Naive thymus-derived CD4-positive, alpha-beta T cell (primary cell): ENCODE data around the gene NCAM1. TPM values are rescaled to one million over a fixed set of nuclear protein-coding genes. Genes with fewer than 3 reads are reported as not detected.

ENCODE experiments used
- ATAC-seq: fragments of 150-1000 bp; cut with Tn5 transposase; 2 replicates; pipeline ENCODE4 v1.10.0; 2021; ENCODE audit warnings: mild to moderate bottlenecking, moderate library complexity
- CTCF ChIA-PET: fragments of 350-600 bp; sonication (Branson Sonifier 250); formaldehyde crosslinking; loops from one replicate; lab custom pipeline; 2021; ENCODE audit warnings: antibody characterized with exemption; lab: Charles Lee
- POLR2A ChIA-PET: fragments of 350-600 bp; sonication (Branson Sonifier 250); formaldehyde crosslinking; loops from one replicate; lab custom pipeline; 2021; ENCODE audit warnings: antibody characterized with exemption, inconsistent platforms; lab: Charles Lee
- DNase-seq, 9 donors: peaks; one replicate each; pipeline versions ENCODE4 v3.0.0 to v3.0.0-alpha.2; 2020 to 2022; ENCODE audit warnings: mixed read lengths in 1 of 9
- H3K27ac ChIP-seq: one replicate; pipeline ENCODE4 v1.7.0; 2013; ENCODE audit warnings: mild to moderate bottlenecking, low read depth, low read length, moderate library complexity
- H3K27me3 ChIP-seq, 2 donors: one replicate each; pipeline ENCODE4 v1.7.0; 2013; ENCODE audit warnings: low read length in 2 of 2, mild to moderate bottlenecking in 2 of 2, moderate library complexity in 2 of 2; ENCODE audit not compliant: control insufficient read depth in 2 of 2, insufficient read depth in 2 of 2
- H3K36me3 ChIP-seq, 3 experiments: 1 replicate in 2 of 3; 2 replicates in 1 of 3; pipeline ENCODE4 v1.7.0; 2013; ENCODE audit warnings: low read length in 3 of 3, mild to moderate bottlenecking in 3 of 3, moderate library complexity in 1 of 3; ENCODE audit not compliant: insufficient read depth in 3 of 3, control insufficient read depth in 2 of 3
- H3K4me1 ChIP-seq, 2 donors: one replicate each; pipeline ENCODE4 v1.7.0; 2013; ENCODE audit warnings: low read length in 2 of 2, mild to moderate bottlenecking in 2 of 2, moderate library complexity in 1 of 2; ENCODE audit not compliant: control insufficient read depth in 2 of 2, insufficient read depth in 2 of 2
- H3K4me3 ChIP-seq: 2 replicates; pipeline ENCODE4 v1.7.0; 2013; ENCODE audit warnings: mild to moderate bottlenecking, low read length
- H3K9me3 ChIP-seq, 3 experiments: 1 replicate in 2 of 3; 2 replicates in 1 of 3; pipeline ENCODE4 v1.7.0; 2013; ENCODE audit warnings: low read length in 3 of 3; ENCODE audit not compliant: control insufficient read depth in 2 of 3
- H3K27ac Mint-ChIP-seq, 9 donors: one replicate each; pipeline ENCODE4 v1.8.0; 2020 to 2022; ENCODE audit warnings: mixed read lengths in 9 of 9, mild to moderate bottlenecking in 8 of 9, moderate library complexity in 5 of 9, inconsistent platforms in 2 of 9
- H3K27me3 Mint-ChIP-seq, 5 donors: one replicate each; pipeline ENCODE4 v1.8.0; 2021 to 2022; ENCODE audit warnings: mixed read lengths in 5 of 5, mild to moderate bottlenecking in 1 of 5
- H3K36me3 Mint-ChIP-seq, 5 donors: one replicate each; pipeline ENCODE4 v1.8.0; 2020 to 2022; ENCODE audit warnings: mixed read lengths in 5 of 5, mild to moderate bottlenecking in 3 of 5, inconsistent platforms in 1 of 5
- H3K4me1 Mint-ChIP-seq, 7 donors: one replicate each; pipeline ENCODE4 v1.8.0; 2020 to 2022; ENCODE audit warnings: mixed read lengths in 7 of 7, mild to moderate bottlenecking in 3 of 7, inconsistent platforms in 1 of 7
- H3K4me3 Mint-ChIP-seq, 10 donors: one replicate each; pipeline ENCODE4 v1.8.0; 2020 to 2022; ENCODE audit warnings: mild to moderate bottlenecking in 10 of 10, mixed read lengths in 10 of 10, moderate library complexity in 6 of 10, inconsistent platforms in 2 of 10
- H3K9me3 Mint-ChIP-seq, 11 donors: one replicate each; pipeline ENCODE4 v1.8.0; 2020 to 2022; ENCODE audit warnings: mixed read lengths in 11 of 11, mild to moderate bottlenecking in 4 of 11, inconsistent platforms in 1 of 11, moderate library complexity in 1 of 11
- intact Hi-C, 2 donors: fragments of 100-400 bp; cut with micrococcal nuclease; formaldehyde crosslinking; loops; one replicate each; pipeline ENCODE4 v1.15.1; 2023
- polyA plus RNA-seq, 2 donors: library from polyadenylated mRNA; unstranded; fragments of 300-500 nt; fragmentation: Illumina TruSeq; gene quantifications; one replicate each; pipeline ENCODE4 v1.2.3, GENCODE V29; 2021
- total RNA-seq, 6 experiments: library from RNA in 5 of 6; stranded (reverse) in 5 of 6; gene quantifications; 1 replicate in 5 of 6; 2 replicates in 1 of 6; pipeline ENCODE4 v1.2.3 and lab custom pipeline; 2021 to 2026

NCAM1 gene
- total and polyA plus RNA-seq, 7 experiments from 2014 or later, result 0.06 to 18.8 (median 1.0) TPM; not detected in 2

DNA sequence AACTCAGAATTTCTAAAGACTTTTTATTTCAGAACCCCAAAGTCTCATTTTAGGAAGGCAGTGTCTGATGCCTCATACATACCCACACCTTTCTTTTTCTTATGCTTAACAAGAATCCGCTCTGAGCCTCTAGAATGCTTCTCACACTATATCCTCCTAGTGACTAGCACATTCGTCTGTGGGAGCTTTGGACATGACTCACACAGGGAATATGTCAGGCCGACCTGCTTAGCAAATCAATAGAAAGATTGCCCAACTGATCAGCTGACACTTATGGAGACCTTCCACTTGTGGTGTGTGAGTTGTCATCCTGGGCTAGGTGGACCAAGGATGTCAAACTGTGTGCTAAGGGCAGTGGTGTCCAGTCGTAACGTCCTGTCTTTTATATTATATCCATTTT, 223.3 kb downstream of the NCAM1 start:
- H3K27ac ChIP-seq, result no peak overlapping the region
- no peak overlapping the region for H3K4me3 ChIP-seq
- H3K36me3 Mint-ChIP-seq, result no peaks in the 10 kb centered on the region
- H3K9me3 Mint-ChIP-seq, result peaks cover 0 to 1% (median 0%) of the 10 kb centered on the region in 11 donors
- peaks cover 8 to 27% (median 12%) of the 10 kb centered on the region in 5 donors for H3K27me3 Mint-ChIP-seq
- H3K4me1 ChIP-seq, result no peaks in the 10 kb centered on the region
- no peak overlapping the region for H3K27ac Mint-ChIP-seq
- peaks cover 0 to 6% (median 0%) of the 10 kb centered on the region in 7 donors for H3K4me1 Mint-ChIP-seq
- ChIA-PET POLR2A (no interaction called here), CTCF (no interaction called here)
- no peak overlapping the region for H3K4me3 Mint-ChIP-seq
- no peaks in the 10 kb centered on the region for H3K27me3 ChIP-seq
- no peaks in the 10 kb centered on the region for H3K36me3 ChIP-seq
- H3K9me3 ChIP-seq, result no peaks in the 10 kb centered on the region
- intact Hi-C loops, result no loop called here
- DNase-seq, result no peak
- no peak for ATAC-seq

GRCh38 chr11:113188371-113188834, 227.2 kb downstream of the NCAM1 start:
- DNase-seq, result no peak
- peaks cover 16 to 43% (median 16%) of the 10 kb centered on the region in 5 donors for H3K27me3 Mint-ChIP-seq
- Histone ChIP-seq H3K36me3 (no peaks in the 10 kb centered on the region), H3K9me3 (no peaks in the 10 kb centered on the region), H3K4me1 (no peaks in the 10 kb centered on the region), H3K4me3 (no peak overlapping the region), H3K27ac (no peak overlapping the region), H3K27me3 (no peaks in the 10 kb centered on the region)
- H3K36me3 Mint-ChIP-seq, result no peaks in the 10 kb centered on the region
- ChIA-PET CTCF (no interaction called here), POLR2A (no interaction called here)
- peak; percentile 68 for ATAC-seq
- H3K4me1 Mint-ChIP-seq, result peaks cover 0 to 6% (median 0%) of the 10 kb centered on the region in 7 donors
- intact Hi-C loops, result no loop called here
- no peak overlapping the region for H3K27ac Mint-ChIP-seq
- H3K4me3 Mint-ChIP-seq, result no peak overlapping the region
- peaks cover 0 to 1% (median 0%) of the 10 kb centered on the region in 11 donors for H3K9me3 Mint-ChIP-seq

- ATAC-seq (no peak), DNase-seq (no peak)
- Histone ChIP-seq H3K4me1 (no peaks in the 10 kb centered on the region), H3K27ac (no peak overlapping the region), H3K36me3 (no peaks in the 10 kb centered on the region), H3K9me3 (no peaks in the 10 kb centered on the region), H3K4me3 (no peak overlapping the region), H3K27me3 (no peaks in the 10 kb centered on the region)
- intact Hi-C loops, result no loop called here
- H3K9me3 Mint-ChIP-seq, result peaks cover 0 to 1% (median 0%) of the 10 kb centered on the region in 11 donors
- ChIA-PET POLR2A (no interaction called here), CTCF (no interaction called here)
- peaks cover 0 to 7% (median 0%) of the 10 kb centered on the region in 7 donors for H3K4me1 Mint-ChIP-seq
- no peaks in the 10 kb centered on the region for H3K36me3 Mint-ChIP-seq
- H3K27ac Mint-ChIP-seq, result peak overlapping the region in 1 of 9 donors; percentile 46
- H3K4me3 Mint-ChIP-seq, result no peak overlapping the region
- H3K27me3 Mint-ChIP-seq, result peaks cover 16 to 48% (median 16%) of the 10 kb centered on the region in 5 donors
Measured at GRCh38 chr11:113189909-113190667, 228.9 kb downstream of the NCAM1 start.

GRCh38 chr11:113192121-113192925, 231.1 kb downstream of the NCAM1 start:
- Mint-ChIP-seq H3K4me1 (peaks cover 0 to 7% (median 0%) of the 10 kb centered on the region in 7 donors), H3K36me3 (no peaks in the 10 kb centered on the region), H3K4me3 (no peak overlapping the region), H3K27ac (no peak overlapping the region), H3K27me3 (peaks cover 16 to 50% (median 20%) of the 10 kb centered on the region in 5 donors), H3K9me3 (peaks cover 0 to 1% (median 0%) of the 10 kb centered on the region in 11 donors)
- ChIA-PET POLR2A (no interaction called here), CTCF (no interaction called here)
- no peaks in the 10 kb centered on the region for H3K36me3 ChIP-seq
- intact Hi-C loops, result no loop called here
- no peak overlapping the region for H3K27ac ChIP-seq
- H3K9me3 ChIP-seq, result no peaks in the 10 kb centered on the region
- H3K27me3 ChIP-seq, result no peaks in the 10 kb centered on the region
- DNase-seq, result no peak
- H3K4me3 ChIP-seq, result no peak overlapping the region
- H3K4me1 ChIP-seq, result no peaks in the 10 kb centered on the region
- no peak for ATAC-seq

- H3K36me3 Mint-ChIP-seq, result no peaks in the 10 kb centered on the region
- ChIA-PET CTCF (no interaction called here), POLR2A (no interaction called here)
- intact Hi-C loops, result no loop called here
- H3K4me1 ChIP-seq, result no peaks in the 10 kb centered on the region
- H3K9me3 ChIP-seq, result no peaks in the 10 kb centered on the region
- no peaks in the 10 kb centered on the region for H3K27me3 ChIP-seq
- H3K4me1 Mint-ChIP-seq, result peaks cover 0 to 7% (median 0%) of the 10 kb centered on the region in 7 donors
- DNase-seq (no peak), ATAC-seq (no peak)
- H3K4me3 ChIP-seq, result no peak overlapping the region
- H3K36me3 ChIP-seq, result no peaks in the 10 kb centered on the region
- H3K27ac Mint-ChIP-seq, result no peak overlapping the region
- H3K9me3 Mint-ChIP-seq, result peaks cover 0 to 1% (median 0%) of the 10 kb centered on the region in 11 donors
- H3K27me3 Mint-ChIP-seq, result peaks cover 16 to 57% (median 21%) of the 10 kb centered on the region in 5 donors
- H3K27ac ChIP-seq, result no peak overlapping the region
- no peak overlapping the region for H3K4me3 Mint-ChIP-seq
Measured at GRCh38 chr11:113193016-113193415, 231.8 kb downstream of the NCAM1 start.

- DNase-seq (no peak), ATAC-seq (no peak)
- Histone ChIP-seq H3K9me3 (no peaks in the 10 kb centered on the region), H3K4me3 (no peak overlapping the region), H3K4me1 (no peaks in the 10 kb centered on the region), H3K27me3 (no peaks in the 10 kb centered on the region), H3K36me3 (no peaks in the 10 kb centered on the region), H3K27ac (no peak overlapping the region)
- Mint-ChIP-seq H3K36me3 (no peaks in the 10 kb centered on the region), H3K27me3 (peaks cover 16 to 65% (median 25%) of the 10 kb centered on the region in 5 donors), H3K4me3 (no peak overlapping the region), H3K9me3 (peaks cover 0 to 1% (median 0%) of the 10 kb centered on the region in 11 donors), H3K4me1 (peaks cover 0 to 5% (median 0%) of the 10 kb centered on the region in 7 donors), H3K27ac (no peak overlapping the region)
- CTCF ChIA-PET, result no interaction called here
- intact Hi-C loops, result no loop called here
- POLR2A ChIA-PET, result no interaction called here
Measured at GRCh38 chr11:113193946-113194345, 232.7 kb downstream of the NCAM1 start.
